ENCODE results near the gene SNX33.
A peak's percentile ranks its signal among the peaks of the same experiment; 100 is the strongest.
"Not testable (repeated sequence)": the region's sequence is repeated elsewhere in the genome, so short reads cannot be mapped to it uniquely, and the experiment has no call there.

Gene SNX33

GRCh38 chr15:75684648-75685047 is 36.9 kb downstream of the SNX33 start:
- no peak for DNase-seq

- DNase-seq, result no peak
Measured at GRCh38 chr15:75685195-75685594, 37.5 kb downstream of the SNX33 start.

GRCh38 chr15:75686212-75686642 is 38.5 kb downstream of the SNX33 start:
- DNase-seq, result not testable (repeated sequence)

GRCh38 chr15:75687486-75688277 is 40.0 kb downstream of the SNX33 start:
- DNase-seq, result no peak

GRCh38 chr15:75688278-75688557 is 40.5 kb downstream of the SNX33 start:
- no peak for DNase-seq

GRCh38 chr15:75688831-75689230 is 41.1 kb downstream of the SNX33 start:
- no peak for DNase-seq

GRCh38 chr15:75689429-75689828 is 41.7 kb downstream of the SNX33 start:
- DNase-seq, result not testable (repeated sequence)

GRCh38 chr15:75692311-75692710 is 44.6 kb downstream of the SNX33 start:
- not testable (repeated sequence) for DNase-seq

GRCh38 chr15:75693028-75693427 is 45.3 kb downstream of the SNX33 start:
- not testable (repeated sequence) for DNase-seq

- DNase-seq, result no peak
Measured at GRCh38 chr15:75693501-75694240, 46.0 kb downstream of the SNX33 start.

GRCh38 chr15:75694241-75695182 is 46.8 kb downstream of the SNX33 start:
- peak; percentile 35 for DNase-seq

- DNase-seq, result no peak
Measured at GRCh38 chr15:75695220-75695619, 47.5 kb downstream of the SNX33 start.

GRCh38 chr15:75695634-75696310 is 48.1 kb downstream of the SNX33 start:
- DNase-seq, result no peak

- no peak for DNase-seq
Measured at GRCh38 chr15:75696311-75696720, 48.6 kb downstream of the SNX33 start.

- DNase-seq, result no peak
Measured at GRCh38 chr15:75696854-75697259, 49.1 kb downstream of the SNX33 start.

- DNase-seq, result no peak
Measured at GRCh38 chr15:75697523-75697922, 49.8 kb downstream of the SNX33 start.

GRCh38 chr15:75697974-75698747 is 50.4 kb downstream of the SNX33 start:
- DNase-seq, result not testable (repeated sequence)

- DNase-seq, result not testable (repeated sequence)
Measured at GRCh38 chr15:75699517-75699916, 51.8 kb downstream of the SNX33 start.

GRCh38 chr15:75699961-75700874 is 52.5 kb downstream of the SNX33 start:
- not testable (repeated sequence) for DNase-seq

All from NCI-H510A (cell line).